ENCODE measurements around the gene SMIM36.
"Not testable (repeated sequence)": the region's sequence is repeated elsewhere in the genome, so short reads cannot be mapped to it uniquely, and the experiment has no call there.

The SMIM36 gene

GRCh38 chr17:55410722-55411462, 100.4 kb downstream of the SMIM36 start:
- H3K4me1 ChIP-seq (ENCODE audit: low read depth, poor library complexity, severe bottlenecking), result peaks cover 2% of the 10 kb centered on the region
- H3K36me3 ChIP-seq (ENCODE audit: insufficient read depth), result peaks cover 4% of the 10 kb centered on the region; the same call in 1 of the 2 replicates
- no peak overlapping the region for H3K4me3 ChIP-seq (IDR thresholded peaks at IDR 0.05; ENCODE audit: insufficient read depth, low read depth, low read length)
- H3K27ac ChIP-seq, result no peak overlapping the region
- TF ChIP-seq CTCF (conservative IDR thresholded peaks at IDR 0.05; ENCODE audit: low read depth, low read length), result no peak
- no peaks in the 10 kb centered on the region for H3K27me3 ChIP-seq (ENCODE audit: insufficient read depth, low read depth)
- H4K20me1 ChIP-seq (ENCODE audit: insufficient read depth), result no peaks in the 10 kb centered on the region
- H3K79me2 ChIP-seq (ENCODE audit: insufficient read depth, low read depth), result no peaks in the 10 kb centered on the region
- H2AFZ ChIP-seq (ENCODE audit: low read depth), result no peak overlapping the region
- no peak overlapping the region for H3K4me2 ChIP-seq
- H3K9ac ChIP-seq, result no peak overlapping the region

- Histone ChIP-seq H3K9ac (no peak overlapping the region), H3K79me2 (ENCODE audit: insufficient read depth, low read depth) (no peaks in the 10 kb centered on the region), H3K36me3 (ENCODE audit: insufficient read depth) (peaks cover 6% of the 10 kb centered on the region; the same call in 1 of the 2 replicates), H3K27ac (no peak overlapping the region), H3K27me3 (ENCODE audit: insufficient read depth, low read depth) (no peaks in the 10 kb centered on the region), H4K20me1 (ENCODE audit: insufficient read depth) (no peaks in the 10 kb centered on the region), H3K4me2 (no peak overlapping the region), H3K4me3 (IDR thresholded peaks at IDR 0.05; ENCODE audit: insufficient read depth, low read depth, low read length) (no peak overlapping the region), H2AFZ (ENCODE audit: low read depth) (no peak overlapping the region), H3K4me1 (ENCODE audit: low read depth, poor library complexity, severe bottlenecking) (no peaks in the 10 kb centered on the region)
- no peak for TF ChIP-seq CTCF (conservative IDR thresholded peaks at IDR 0.05; ENCODE audit: low read depth, low read length)
These were observed 102.0 kb downstream of the SMIM36 start for GRCh38 chr17:55409030-55409800.

- H3K9ac ChIP-seq, result no peak overlapping the region
- no peaks in the 10 kb centered on the region for H3K4me1 ChIP-seq (ENCODE audit: low read depth, poor library complexity, severe bottlenecking)
- H3K4me2 ChIP-seq, result no peak overlapping the region
- no peaks in the 10 kb centered on the region for H4K20me1 ChIP-seq (ENCODE audit: insufficient read depth)
- no peak overlapping the region for H2AFZ ChIP-seq (ENCODE audit: low read depth)
- TF ChIP-seq CTCF (conservative IDR thresholded peaks at IDR 0.05; ENCODE audit: low read depth, low read length), result no peak
- no peak overlapping the region for H3K4me3 ChIP-seq (IDR thresholded peaks at IDR 0.05; ENCODE audit: insufficient read depth, low read depth, low read length)
- no peaks in the 10 kb centered on the region for H3K79me2 ChIP-seq (ENCODE audit: insufficient read depth, low read depth)
- H3K27me3 ChIP-seq (ENCODE audit: insufficient read depth, low read depth), result no peaks in the 10 kb centered on the region
- H3K36me3 ChIP-seq (ENCODE audit: insufficient read depth), result peaks cover 6% of the 10 kb centered on the region; the same call in 1 of the 2 replicates
- no peak overlapping the region for H3K27ac ChIP-seq
These were observed 103.3 kb downstream of the SMIM36 start for GRCh38 chr17:55407641-55408566.

GRCh38 chr17:55405600-55405999, 105.7 kb downstream of the SMIM36 start:
- H4K20me1 ChIP-seq (ENCODE audit: insufficient read depth), result no peaks in the 10 kb centered on the region
- no peak overlapping the region for H2AFZ ChIP-seq (ENCODE audit: low read depth)
- no peaks in the 10 kb centered on the region for H3K4me1 ChIP-seq (ENCODE audit: low read depth, poor library complexity, severe bottlenecking)
- no peak overlapping the region for H3K4me3 ChIP-seq (IDR thresholded peaks at IDR 0.05; ENCODE audit: insufficient read depth, low read depth, low read length)
- TF ChIP-seq CTCF (conservative IDR thresholded peaks at IDR 0.05; ENCODE audit: low read depth, low read length), result no peak
- H3K36me3 ChIP-seq (ENCODE audit: insufficient read depth), result peaks cover 6% of the 10 kb centered on the region; the same call in 1 of the 2 replicates
- H3K79me2 ChIP-seq (ENCODE audit: insufficient read depth, low read depth), result no peaks in the 10 kb centered on the region
- H3K27ac ChIP-seq, result no peak overlapping the region
- no peak overlapping the region for H3K9ac ChIP-seq
- no peaks in the 10 kb centered on the region for H3K27me3 ChIP-seq (ENCODE audit: insufficient read depth, low read depth)
- H3K4me2 ChIP-seq, result no peak overlapping the region

- H3K27ac ChIP-seq; H3K27me3 ChIP-seq (ENCODE audit: insufficient read depth, low read depth); H3K79me2 ChIP-seq (ENCODE audit: insufficient read depth, low read depth); H3K4me2 ChIP-seq; H3K36me3 ChIP-seq (ENCODE audit: insufficient read depth); H4K20me1 ChIP-seq (ENCODE audit: insufficient read depth); H3K9ac ChIP-seq; H3K4me3 ChIP-seq (IDR thresholded peaks at IDR 0.05; ENCODE audit: insufficient read depth, low read depth, low read length); H2AFZ ChIP-seq (ENCODE audit: low read depth); H3K4me1 ChIP-seq (ENCODE audit: low read depth, poor library complexity, severe bottlenecking): not testable (repeated sequence)
These were observed 107.1 kb downstream of the SMIM36 start for GRCh38 chr17:55404197-55404596.
